Karpas-422 (cell line): ENCODE measurements around the gene ZNF609. TPM values are rescaled to one million over a fixed set of nuclear protein-coding genes. Genes with fewer than 3 reads are reported as not detected.

Source experiments
- DNase-seq: peaks from one replicate; pipeline ENCODE4 v3.0.0-alpha.2; 2015
- H2AFZ ChIP-seq: fragments of 200-600 bp; sonication (generic); 2 replicates; pipeline ENCODE4 v1.6.1; 2014; ENCODE audit warnings: antibody characterized with exemption, low read length, mixed read lengths
- H3K27ac ChIP-seq: fragments of 200-600 bp; sonication (generic); 2 replicates; pipeline ENCODE4 v1.5.1; 2014; ENCODE audit warnings: mild to moderate bottlenecking, low read length, moderate library complexity
- H3K27me3 ChIP-seq: fragments of 200-600 bp; sonication (generic); 2 replicates; pipeline ENCODE4 v1.6.1; 2014; ENCODE audit warnings: low read length, mixed read lengths
- H3K36me3 ChIP-seq: fragments of 200-600 bp; sonication (generic); 2 replicates; pipeline ENCODE4 v1.6.1; 2014; ENCODE audit warnings: low read length, mixed read lengths; ENCODE audit not compliant: insufficient read depth
- H3K4me1 ChIP-seq: fragments of 200-600 bp; sonication (generic); 2 replicates; pipeline ENCODE4 v1.6.1; 2014; ENCODE audit warnings: mild to moderate bottlenecking, low read length, mixed read lengths
- H3K4me2 ChIP-seq: fragments of 200-600 bp; sonication (generic); 2 replicates; pipeline ENCODE4 v1.6.1; 2014; ENCODE audit warnings: low read length, low read depth, mild to moderate bottlenecking; ENCODE audit not compliant: poor library complexity, severe bottlenecking
- H3K4me3 ChIP-seq: fragments of 200-600 bp; sonication (generic); 2 replicates; pipeline ENCODE4 v1.5.1; 2014; ENCODE audit warnings: mild to moderate bottlenecking, antibody characterized with exemption, low read length, mixed read lengths
- H3K79me2 ChIP-seq: fragments of 200-600 bp; sonication (generic); 2 replicates; pipeline ENCODE4 v1.6.1; 2014; ENCODE audit warnings: mild to moderate bottlenecking, low read length, mixed read lengths
- H3K9ac ChIP-seq: fragments of 200-600 bp; sonication (generic); 2 replicates; pipeline ENCODE4 v1.6.0; 2014; ENCODE audit warnings: low read length
- H3K9me2 ChIP-seq: fragments of 200-600 bp; sonication (generic), shearing (Covaris generic); replicated peaks from 2 replicates; pipeline ENCODE4 v1.6.0; 2014; ENCODE audit warnings: mild to moderate bottlenecking, low read length, moderate library complexity; ENCODE audit not compliant: insufficient read depth
- H3K9me3 ChIP-seq: fragments of 300-700, 200-600 bp; sonication (generic); 2 replicates; pipeline ENCODE4 v1.6.1; 2014; ENCODE audit warnings: low read length, mixed read lengths
- H4K20me1 ChIP-seq: fragments of 200-600 bp; sonication (generic); 2 replicates; pipeline ENCODE4 v1.6.1; 2014; ENCODE audit warnings: mild to moderate bottlenecking, antibody characterized with exemption, low read length, low read depth; ENCODE audit not compliant: insufficient read depth
- total RNA-seq: library from RNA; depleted of rRNA; stranded (reverse); fragments of >200 nt; shearing (Covaris generic); gene quantifications from 2 replicates; pipeline ENCODE4 v1.2.3, GENCODE V29; 2014; ENCODE audit warnings: low replicate concordance

ZNF609 gene
- total RNA-seq, 1 experiment from 2014 or later = 26.7 TPM

GRCh38 chr15:64461721-64462162, 1.4 kb downstream of the ZNF609 start:
- Histone ChIP-seq H3K27me3 (no peaks in the 10 kb centered on the region), H2AFZ (no peak overlapping the region), H3K9me2 (no peaks in the 10 kb centered on the region), H4K20me1 (peaks cover 17% of the 10 kb centered on the region; the same call in 1 of the 2 replicates), H3K4me3 (peak overlapping the region; percentile 71), H3K79me2 (peaks cover 71% of the 10 kb centered on the region), H3K36me3 (0 out of 2 replicates have a peak, but pooled peaks cover 3% of the 10 kb centered on the region), H3K9ac (peak overlapping the region; percentile 78), H3K9me3 (no peaks in the 10 kb centered on the region), H3K4me1 (peaks cover 82% of the 10 kb centered on the region), H3K4me2 (peak overlapping the region; percentile 78), H3K27ac (peak overlapping the region; percentile 59)
- DNase-seq = no peak

GRCh38 chr15:64462492-64462891, 2.1 kb downstream of the ZNF609 start:
- H3K4me2 ChIP-seq = peak overlapping the region; percentile 78
- H3K9ac ChIP-seq = peak overlapping the region; percentile 78; the same call in 1 of the 2 replicates
- H3K79me2 ChIP-seq = peaks cover 79% of the 10 kb centered on the region
- peaks cover 17% of the 10 kb centered on the region; the same call in 1 of the 2 replicates for H4K20me1 ChIP-seq
- no peaks in the 10 kb centered on the region for H3K9me3 ChIP-seq
- no peaks in the 10 kb centered on the region for H3K27me3 ChIP-seq
- H3K36me3 ChIP-seq = 0 out of 2 replicates have a peak, but pooled peaks cover 3% of the 10 kb centered on the region
- peaks cover 76% of the 10 kb centered on the region for H3K4me1 ChIP-seq
- peak overlapping the region; percentile 71 for H3K4me3 ChIP-seq
- no peak for DNase-seq
- peak overlapping the region; percentile 59 for H3K27ac ChIP-seq
- no peaks in the 10 kb centered on the region for H3K9me2 ChIP-seq
- H2AFZ ChIP-seq = no peak overlapping the region

- no peaks in the 10 kb centered on the region for H3K9me3 ChIP-seq
- H4K20me1 ChIP-seq = peaks cover 17% of the 10 kb centered on the region; the same call in 1 of the 2 replicates
- no peaks in the 10 kb centered on the region for H3K27me3 ChIP-seq
- no peak overlapping the region for H2AFZ ChIP-seq
- peak overlapping the region; percentile 8; the same call in 1 of the 2 replicates for H3K4me3 ChIP-seq
- peaks cover 93% of the 10 kb centered on the region for H3K79me2 ChIP-seq
- no peak overlapping the region for H3K9ac ChIP-seq
- no peak for DNase-seq
- H3K27ac ChIP-seq = peak overlapping the region; percentile 38
- 0 out of 2 replicates have a peak, but pooled peaks cover 3% of the 10 kb centered on the region for H3K36me3 ChIP-seq
- peaks cover 57% of the 10 kb centered on the region for H3K4me1 ChIP-seq
- no peaks in the 10 kb centered on the region for H3K9me2 ChIP-seq
- H3K4me2 ChIP-seq = peak overlapping the region; percentile 78
These were observed 4.1 kb downstream of the ZNF609 start for GRCh38 chr15:64464276-64465005.

- Histone ChIP-seq H3K79me2 (peaks cover 100% of the 10 kb centered on the region), H2AFZ (no peak overlapping the region), H3K9me2 (no peaks in the 10 kb centered on the region), H3K27ac (no peak overlapping the region), H3K9me3 (no peaks in the 10 kb centered on the region), H3K36me3 (peaks cover 9% of the 10 kb centered on the region; the same call in 1 of the 2 replicates), H3K9ac (no peak overlapping the region), H3K4me3 (no peak overlapping the region), H3K27me3 (no peaks in the 10 kb centered on the region), H4K20me1 (peaks cover 20% of the 10 kb centered on the region; the same call in 1 of the 2 replicates), H3K4me1 (peaks cover 46% of the 10 kb centered on the region), H3K4me2 (no peak overlapping the region)
- no peak for DNase-seq
These were observed 6.2 kb downstream of the ZNF609 start for GRCh38 chr15:64466408-64467141.

GRCh38 chr15:64472161-64472560, 11.8 kb downstream of the ZNF609 start:
- Histone ChIP-seq H3K79me2 (peaks cover 95% of the 10 kb centered on the region), H3K4me1 (peaks cover 14% of the 10 kb centered on the region), H2AFZ (no peak overlapping the region), H3K4me2 (no peak overlapping the region), H3K36me3 (peaks cover 13% of the 10 kb centered on the region; the same call in 1 of the 2 replicates), H3K27me3 (no peaks in the 10 kb centered on the region), H3K9me3 (no peaks in the 10 kb centered on the region), H3K9me2 (no peaks in the 10 kb centered on the region), H3K4me3 (no peak overlapping the region), H3K27ac (no peak overlapping the region), H4K20me1 (peaks cover 3% of the 10 kb centered on the region; the same call in 1 of the 2 replicates), H3K9ac (no peak overlapping the region)
- DNase-seq = no peak

- H3K4me3 ChIP-seq = no peak overlapping the region
- peaks cover 91% of the 10 kb centered on the region for H3K79me2 ChIP-seq
- H3K4me2 ChIP-seq = no peak overlapping the region
- no peaks in the 10 kb centered on the region for H3K9me3 ChIP-seq
- H3K27ac ChIP-seq = no peak overlapping the region
- H2AFZ ChIP-seq = no peak overlapping the region
- DNase-seq = no peak
- peaks cover 14% of the 10 kb centered on the region for H3K4me1 ChIP-seq
- H3K36me3 ChIP-seq = peaks cover 12% of the 10 kb centered on the region; the same call in 1 of the 2 replicates
- H3K27me3 ChIP-seq = no peaks in the 10 kb centered on the region
- no peak overlapping the region for H3K9ac ChIP-seq
- peaks cover 3% of the 10 kb centered on the region; the same call in 1 of the 2 replicates for H4K20me1 ChIP-seq
- no peaks in the 10 kb centered on the region for H3K9me2 ChIP-seq
These were observed 14.5 kb downstream of the ZNF609 start for GRCh38 chr15:64474846-64475245.

GRCh38 chr15:64476550-64476949, 16.2 kb downstream of the ZNF609 start:
- Histone ChIP-seq H3K27ac (peak overlapping the region; percentile 20; the same call in 1 of the 2 replicates), H3K79me2 (peaks cover 89% of the 10 kb centered on the region)

GRCh38 chr15:64478863-64479262, 18.5 kb downstream of the ZNF609 start:
- peaks cover 90% of the 10 kb centered on the region for H3K79me2 ChIP-seq
- no peaks in the 10 kb centered on the region for H4K20me1 ChIP-seq
- no peaks in the 10 kb centered on the region for H3K9me3 ChIP-seq

More at GRCh38 chr15:64476550-64476949, 16.2 kb downstream of the ZNF609 start:
- Histone ChIP-seq H3K9me3 (no peaks in the 10 kb centered on the region), H3K4me3 (no peak overlapping the region), H4K20me1 (no peaks in the 10 kb centered on the region; the same call in 1 of the 2 replicates), H3K36me3 (peaks cover 7% of the 10 kb centered on the region; the same call in 1 of the 2 replicates), H3K4me1 (peaks cover 20% of the 10 kb centered on the region), H3K27me3 (no peaks in the 10 kb centered on the region), H3K4me2 (no peak overlapping the region), H3K9me2 (no peaks in the 10 kb centered on the region), H2AFZ (no peak overlapping the region), H3K9ac (no peak overlapping the region)
- no peak for DNase-seq

More at GRCh38 chr15:64478863-64479262, 18.5 kb downstream of the ZNF609 start:
- Histone ChIP-seq H3K27me3 (no peaks in the 10 kb centered on the region), H2AFZ (no peak overlapping the region), H3K36me3 (peaks cover 7% of the 10 kb centered on the region; the same call in 1 of the 2 replicates), H3K27ac (no peak overlapping the region), H3K9me2 (no peaks in the 10 kb centered on the region), H3K4me3 (no peak overlapping the region), H3K9ac (no peak overlapping the region), H3K4me2 (no peak overlapping the region), H3K4me1 (peaks cover 30% of the 10 kb centered on the region)
- no peak for DNase-seq
